ENCODE results near the gene KIDINS220. TPM values are rescaled to one million over a fixed set of nuclear protein-coding genes. Genes with fewer than 3 reads are reported as not detected.
A peak's percentile ranks its signal among the peaks of the same experiment; 100 is the strongest.

The KIDINS220 gene
- total RNA-seq, 1 donor from 2014 or later = 69.3 TPM

GRCh38 chr2:8794923-8795825 lies 42.2 kb downstream of the KIDINS220 start:
- no peaks in the 10 kb centered on the region for H3K9me3 ChIP-seq
- no peak overlapping the region for H3K4me3 ChIP-seq
- H3K27ac ChIP-seq = no peak overlapping the region
- no peak for TF ChIP-seq CTCF (IDR thresholded peaks at IDR 0.05)
- DNase-seq (no peak), ATAC-seq (peak in 1 of 2 donors; percentile 38)
- H3K36me3 ChIP-seq = peaks cover 91% of the 10 kb centered on the region
- no peaks in the 10 kb centered on the region for H3K27me3 ChIP-seq (ENCODE audit: low read depth)
- intact Hi-C loops (cut with DNase I) = no loop called here
- H3K4me1 ChIP-seq = no peaks in the 10 kb centered on the region

GRCh38 chr2:8790739-8791162 lies 46.7 kb downstream of the KIDINS220 start:
- H3K4me1 ChIP-seq = no peaks in the 10 kb centered on the region
- DNase-seq (no peak), ATAC-seq (no peak)
- TF ChIP-seq CTCF (IDR thresholded peaks at IDR 0.05) = no peak
- no peaks in the 10 kb centered on the region for H3K9me3 ChIP-seq
- H3K36me3 ChIP-seq = peaks cover 98% of the 10 kb centered on the region
- no peak overlapping the region for H3K27ac ChIP-seq
- H3K4me3 ChIP-seq = no peak overlapping the region
- no peaks in the 10 kb centered on the region for H3K27me3 ChIP-seq (ENCODE audit: low read depth)
- intact Hi-C loops (cut with DNase I) = no loop called here

- H3K27ac ChIP-seq = no peak overlapping the region
- ATAC-seq (no peak), DNase-seq (no peak)
- H3K4me3 ChIP-seq = no peak overlapping the region
- no peaks in the 10 kb centered on the region for H3K4me1 ChIP-seq
- no peaks in the 10 kb centered on the region for H3K9me3 ChIP-seq
- no peaks in the 10 kb centered on the region for H3K27me3 ChIP-seq (ENCODE audit: low read depth)
- intact Hi-C loops (cut with DNase I) = no loop called here
- peaks cover 85% of the 10 kb centered on the region for H3K36me3 ChIP-seq
- no peak for TF ChIP-seq CTCF (IDR thresholded peaks at IDR 0.05)
These were observed 51.0 kb downstream of the KIDINS220 start for GRCh38 chr2:8786463-8786862.

- peaks cover 72% of the 10 kb centered on the region for H3K36me3 ChIP-seq
- intact Hi-C loops (cut with DNase I) = no loop called here
These were observed 57.4 kb downstream of the KIDINS220 start for GRCh38 chr2:8779795-8780671.

More at GRCh38 chr2:8779795-8780671, 57.4 kb downstream of the KIDINS220 start:
- DNase-seq (no peak), ATAC-seq (no peak)
- Histone ChIP-seq H3K27ac (no peak overlapping the region), H3K4me1 (no peaks in the 10 kb centered on the region), H3K4me3 (no peak overlapping the region), H3K27me3 (ENCODE audit: low read depth) (no peaks in the 10 kb centered on the region), H3K9me3 (no peaks in the 10 kb centered on the region)
- no peak for TF ChIP-seq CTCF (IDR thresholded peaks at IDR 0.05)

All from lower lobe of right lung (tissue), 2 donors.